SK-N-MC (cell line): ENCODE measurements around the gene MAP3K7CL.

Experiments used
- EZH2 ChIP-seq: fragments of 200-600 bp; sonication (generic); IDR thresholded peaks from one replicate; pipeline ENCODE4 v1.6.1; 2017; ENCODE audit warnings: antibody characterized with exemption
- FOXP2 ChIP-seq: optimal IDR thresholded peaks from 2 replicates; pipeline ENCODE3; 2011; ENCODE audit warnings: mild to moderate bottlenecking, moderate library complexity; ENCODE audit not compliant: insufficient read depth; ENCODE audit errors: extremely low read length, control extremely low read depth
- POLR2AphosphoS5 ChIP-seq: IDR thresholded peaks from 2 replicates; pipeline ENCODE4 v1.6.1; 2012; ENCODE audit warnings: mild to moderate bottlenecking, low read depth, low read length, borderline replicate concordance

DNA sequence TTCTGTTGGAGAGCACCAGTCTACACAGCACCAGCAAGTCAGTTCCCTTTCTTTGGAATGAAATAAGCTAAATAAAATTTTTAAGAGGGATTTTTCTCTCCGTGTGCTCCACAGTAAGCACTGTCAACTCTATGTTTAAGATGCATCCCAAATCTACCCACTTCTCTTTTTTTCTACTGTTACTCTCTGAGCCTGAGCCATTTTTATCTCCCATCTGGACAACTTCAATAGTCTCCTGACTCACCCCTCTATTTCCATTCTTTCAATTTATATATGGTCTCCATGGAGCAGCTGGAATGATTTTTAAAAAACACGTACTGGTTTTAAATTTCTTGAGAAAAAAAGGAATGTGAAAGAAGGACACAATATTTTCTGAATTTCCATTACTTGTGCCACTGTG is 32.3 kb upstream of the MAP3K7CL start:
- no peak for TF ChIP-seq POLR2AphosphoS5
- no peak for TF ChIP-seq EZH2
- no peak for TF ChIP-seq FOXP2
